Stimulated activated naive CD8-positive, alpha-beta T cell treated with anti-CD3 and anti-CD28 coated beads, Interleukin-15, Interleukin-2, amounts not matched to agents 100 ng/mL and 50 ng/mL, for 24 hours (primary cell): ENCODE measurements around the gene TMSB10.

Source experiments
- H3K27ac Mint-ChIP-seq: one replicate; pipeline ENCODE4 v1.8.0; 2021; ENCODE audit warnings: mild to moderate bottlenecking, mixed read lengths
- H3K27me3 Mint-ChIP-seq: one replicate; pipeline ENCODE4 v1.8.0; 2021; ENCODE audit warnings: mixed read lengths
- H3K36me3 Mint-ChIP-seq: one replicate; pipeline ENCODE4 v1.8.0; 2021; ENCODE audit warnings: low read depth, mixed read lengths
- H3K4me1 Mint-ChIP-seq: one replicate; pipeline ENCODE4 v1.8.0; 2021; ENCODE audit warnings: low read depth, mixed read lengths
- H3K4me3 Mint-ChIP-seq: one replicate; pipeline ENCODE4 v1.8.0; 2021; ENCODE audit warnings: mild to moderate bottlenecking, mixed read lengths
- H3K9me3 Mint-ChIP-seq: one replicate; pipeline ENCODE4 v1.8.0; 2021; ENCODE audit warnings: mixed read lengths

The TMSB10 gene

GRCh38 chr2:84954329-84954728 lies 48.9 kb downstream of the TMSB10 start:
- Mint-ChIP-seq H3K4me1 (peaks cover 14% of the 10 kb centered on the region), H3K27me3 (no peaks in the 10 kb centered on the region), H3K27ac (no peak overlapping the region), H3K4me3 (no peak overlapping the region), H3K36me3 (peaks cover 1% of the 10 kb centered on the region), H3K9me3 (no peaks in the 10 kb centered on the region)
